ENCODE data around the gene TEX13D. TPM values are rescaled to one million over a fixed set of nuclear protein-coding genes. Genes with fewer than 3 reads are reported as not detected.
"Not testable (repeated sequence)": the region's sequence is repeated elsewhere in the genome, so short reads cannot be mapped to it uniquely, and the experiment has no call there.

Gene TEX13D
- not detected for total RNA-seq
- long read RNA-seq: 0 reads

DNA sequence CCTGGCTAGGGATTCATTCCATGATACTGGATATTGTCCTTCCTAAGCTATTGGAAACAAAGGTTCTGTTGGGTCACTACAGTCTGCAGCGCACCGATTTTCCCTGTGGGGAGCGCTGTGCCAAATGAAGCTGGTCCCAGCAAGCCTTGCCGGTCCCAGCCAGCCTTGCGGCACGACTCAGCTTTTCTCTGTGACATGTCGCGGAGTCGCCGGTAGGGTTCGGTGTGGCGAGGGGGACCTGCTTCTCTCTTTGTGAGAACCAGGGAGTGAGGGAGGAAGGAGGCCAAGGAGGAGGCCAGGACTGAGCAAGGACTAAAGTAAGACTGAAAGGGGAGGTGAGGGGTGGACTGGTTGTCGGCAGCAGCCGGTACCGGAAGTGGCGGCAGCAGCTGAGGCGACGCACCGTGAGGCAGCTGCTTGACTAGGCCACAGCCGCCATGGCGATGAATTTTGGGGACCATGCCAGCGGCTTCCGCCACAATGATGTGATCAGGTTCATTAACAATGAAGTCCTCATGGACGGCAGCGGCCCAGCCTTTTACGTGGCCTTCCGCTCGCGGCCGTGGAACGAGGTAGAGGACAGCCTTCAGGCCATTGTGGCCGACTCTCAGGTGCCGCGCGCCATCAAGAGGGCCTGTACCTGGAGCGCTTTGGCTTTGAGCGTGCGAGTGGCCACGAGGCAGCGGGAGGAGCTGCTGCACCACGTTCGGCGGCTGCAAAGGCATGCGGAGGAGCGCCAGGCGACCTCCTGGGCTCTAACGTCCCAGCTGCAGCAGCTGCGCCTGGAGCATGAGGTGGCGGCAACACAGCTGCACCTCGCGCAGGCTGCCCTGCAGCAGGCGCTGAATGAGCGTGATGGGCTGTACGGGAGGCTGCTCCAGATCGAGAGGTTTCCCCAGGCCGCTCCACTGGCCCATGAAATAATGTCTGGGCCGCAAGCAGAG is at the start of gene TEX13D:
TEX13D (plus strand) TSS at position 180 of the 944 bp plus-strand sequence; CDS start at position 438, 258 bp downstream.
- Histone ChIP-seq H3K36me3 (no peaks in the 10 kb centered on the region), H3K27ac (no peak within 1 kb of the TSS), H3K4me3 (no peak within 1 kb of the TSS), H3K4me1 (no peaks in the 10 kb centered on the region), H3K9me3 (no peaks in the 10 kb centered on the region), H3K27me3 (ENCODE audit: low read depth) (no peaks in the 10 kb centered on the region)
- ATAC-seq (no peak), DNase-seq (no peak)
- intact Hi-C loops (cut with DNase I): no loop called here
- TF ChIP-seq, protein P1, sequence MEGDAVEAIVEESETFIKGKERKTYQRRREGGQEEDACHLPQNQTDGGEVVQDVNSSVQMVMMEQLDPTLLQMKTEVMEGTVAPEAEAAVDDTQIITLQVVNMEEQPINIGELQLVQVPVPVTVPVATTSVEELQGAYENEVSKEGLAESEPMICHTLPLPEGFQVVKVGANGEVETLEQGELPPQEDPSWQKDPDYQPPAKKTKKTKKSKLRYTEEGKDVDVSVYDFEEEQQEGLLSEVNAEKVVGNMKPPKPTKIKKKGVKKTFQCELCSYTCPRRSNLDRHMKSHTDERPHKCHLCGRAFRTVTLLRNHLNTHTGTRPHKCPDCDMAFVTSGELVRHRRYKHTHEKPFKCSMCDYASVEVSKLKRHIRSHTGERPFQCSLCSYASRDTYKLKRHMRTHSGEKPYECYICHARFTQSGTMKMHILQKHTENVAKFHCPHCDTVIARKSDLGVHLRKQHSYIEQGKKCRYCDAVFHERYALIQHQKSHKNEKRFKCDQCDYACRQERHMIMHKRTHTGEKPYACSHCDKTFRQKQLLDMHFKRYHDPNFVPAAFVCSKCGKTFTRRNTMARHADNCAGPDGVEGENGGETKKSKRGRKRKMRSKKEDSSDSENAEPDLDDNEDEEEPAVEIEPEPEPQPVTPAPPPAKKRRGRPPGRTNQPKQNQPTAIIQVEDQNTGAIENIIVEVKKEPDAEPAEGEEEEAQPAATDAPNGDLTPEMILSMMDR (IDR thresholded peaks at IDR 0.05): no peak

- no peaks in the 10 kb centered on the region for H3K9me3 ChIP-seq
- TF ChIP-seq, protein P1 (IDR thresholded peaks at IDR 0.05): no peak
- ATAC-seq (no peak), DNase-seq (no peak)
- H3K36me3 ChIP-seq: no peaks in the 10 kb centered on the region
- no peak overlapping the region for H3K4me3 ChIP-seq
- H3K27ac ChIP-seq: no peak overlapping the region
- no peaks in the 10 kb centered on the region for H3K27me3 ChIP-seq (ENCODE audit: low read depth)
- intact Hi-C loops (cut with DNase I): no loop called here
- no peaks in the 10 kb centered on the region for H3K4me1 ChIP-seq
These were observed 43.0 kb upstream of the TEX13D start for GRCh38 chrX:124289443-124289842.

DNA sequence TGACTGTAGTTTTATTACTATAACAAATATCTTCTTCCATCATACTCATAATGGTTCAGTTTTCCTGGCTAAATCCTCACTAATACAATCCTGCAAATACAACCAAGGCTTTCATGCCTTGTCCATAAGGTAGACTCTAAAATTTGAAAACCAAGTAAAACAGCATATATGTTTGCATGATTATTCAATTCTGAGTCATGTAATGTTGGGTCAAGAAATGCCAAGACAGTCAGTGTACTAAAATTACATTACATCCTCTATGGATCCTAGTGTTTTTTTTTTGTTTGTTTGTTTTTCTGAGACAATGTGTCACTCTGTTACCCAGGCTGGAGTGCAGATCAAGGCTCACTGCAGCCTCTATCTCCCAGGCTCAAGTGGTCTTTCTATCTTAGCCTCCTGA is 38.6 kb upstream of the TEX13D start:
- H3K4me3 ChIP-seq: no peak overlapping the region
- intact Hi-C loops (cut with DNase I): no loop called here
- H3K4me1 ChIP-seq: no peaks in the 10 kb centered on the region
- ATAC-seq: no peak
- no peaks in the 10 kb centered on the region for H3K36me3 ChIP-seq
- TF ChIP-seq, protein P1 (IDR thresholded peaks at IDR 0.05): no peak
- DNase-seq: no peak
- no peak overlapping the region for H3K27ac ChIP-seq
- no peaks in the 10 kb centered on the region for H3K27me3 ChIP-seq (ENCODE audit: low read depth)
- H3K9me3 ChIP-seq: no peaks in the 10 kb centered on the region

- H3K4me3 ChIP-seq; ATAC-seq; intact Hi-C loops (cut with DNase I); H3K27me3 ChIP-seq (ENCODE audit: low read depth); H3K4me1 ChIP-seq; H3K9me3 ChIP-seq; H3K36me3 ChIP-seq; DNase-seq; H3K27ac ChIP-seq: not testable (repeated sequence)
These were observed 33.1 kb upstream of the TEX13D start for GRCh38 chrX:124299323-124299722.

GRCh38 chrX:124300405-124300804 is 32.1 kb upstream of the TEX13D start:
- TF ChIP-seq, protein P1 (IDR thresholded peaks at IDR 0.05): no peak
- no peaks in the 10 kb centered on the region for H3K9me3 ChIP-seq
- intact Hi-C loops (cut with DNase I): no loop called here
- ATAC-seq (no peak), DNase-seq (no peak)
- no peak overlapping the region for H3K27ac ChIP-seq
- no peak overlapping the region for H3K4me3 ChIP-seq
- no peaks in the 10 kb centered on the region for H3K4me1 ChIP-seq
- H3K27me3 ChIP-seq (ENCODE audit: low read depth): no peaks in the 10 kb centered on the region
- H3K36me3 ChIP-seq: no peaks in the 10 kb centered on the region

- Histone ChIP-seq H3K27ac (no peak overlapping the region), H3K27me3 (ENCODE audit: low read depth) (no peaks in the 10 kb centered on the region), H3K9me3 (no peaks in the 10 kb centered on the region), H3K4me1 (no peaks in the 10 kb centered on the region), H3K36me3 (no peaks in the 10 kb centered on the region), H3K4me3 (no peak overlapping the region)
- DNase-seq (no peak), ATAC-seq (no peak)
- intact Hi-C loops (cut with DNase I): no loop called here
- TF ChIP-seq, protein P1 (IDR thresholded peaks at IDR 0.05): no peak
These were observed 25.1 kb upstream of the TEX13D start for GRCh38 chrX:124307253-124307907.
